Panc1 (cell line): ENCODE results near the gene SCAP. TPM values are rescaled to one million over a fixed set of nuclear protein-coding genes. Genes with fewer than 3 reads are reported as not detected.
"Not testable (repeated sequence)": the region's sequence is repeated elsewhere in the genome, so short reads cannot be mapped to it uniquely, and the experiment has no call there.

Experiments used
- ATAC-seq: fragments of 200-7000 bp; cut with Tn5 transposase; 2 replicates; pipeline ENCODE4 v1.9.1; 2020; ENCODE audit warnings: mild to moderate bottlenecking, moderate library complexity
- BruUV-seq: library from RNA; stranded (reverse); fragments of 400-500 nt; replicated peaks from 2 replicates; lab custom pipeline; 2021; lab: Mats Ljungman, UMichigan
- CTCF ChIA-PET: fragments of 300-600 bp; sonication (Branson Sonifier 250); formaldehyde crosslinking; loops from one replicate; lab custom pipeline; 2022; ENCODE audit warnings: antibody characterized with exemption; lab: Charles Lee
- POLR2A ChIA-PET: fragments of 300-600 bp; sonication (Branson Sonifier 250); formaldehyde crosslinking; loops from one replicate; lab custom pipeline; 2022; ENCODE audit warnings: antibody characterized with exemption; lab: Charles Lee
- DNase-seq: peaks from one replicate; pipeline ENCODE4 v3.0.0-alpha.2; 2010; ENCODE audit warnings: low read depth, low spot score
- H3K27ac ChIP-seq: 2 replicates; pipeline ENCODE4 v1.5.1; 2011; ENCODE audit warnings: mild to moderate bottlenecking, low read length, inconsistent platforms
- H3K27me3 ChIP-seq: fragments of 200-500 bp; sonication (Bioruptor generic); 2 replicates; pipeline ENCODE4 v1.6.0; 2014; ENCODE audit warnings: low read length, inconsistent platforms; ENCODE audit not compliant: control insufficient read depth, insufficient read depth
- H3K36me3 ChIP-seq: fragments of 200-500 bp; sonication (Bioruptor generic); 2 replicates; pipeline ENCODE4 v1.5.1; 2014; ENCODE audit warnings: inconsistent platforms, mild to moderate bottlenecking, low read length, moderate library complexity; ENCODE audit not compliant: control insufficient read depth, insufficient read depth
- H3K4me1 ChIP-seq: 2 replicates; pipeline ENCODE4 v1.5.1; 2011; ENCODE audit warnings: inconsistent platforms, mild to moderate bottlenecking, low read length, moderate library complexity; ENCODE audit not compliant: control insufficient read depth, insufficient read depth
- H3K4me3 ChIP-seq, 2 experiments: 2 replicates each; pipeline ENCODE4 v1.5.1; 2011 to 2012; ENCODE audit warnings: low read depth in 2 of 2, low read length in 2 of 2, mild to moderate bottlenecking in 2 of 2, inconsistent platforms in 1 of 2, moderate library complexity in 1 of 2
- H3K9me3 ChIP-seq: fragments of 200-500 bp; sonication (Bioruptor generic); 2 replicates; pipeline ENCODE4 v1.5.1; 2014; ENCODE audit warnings: low read depth, mild to moderate bottlenecking, inconsistent platforms, low read length, moderate library complexity; ENCODE audit not compliant: control insufficient read depth, insufficient read depth
- POLR2AphosphoS5 ChIP-seq: IDR thresholded peaks from 2 replicates; pipeline ENCODE4 v1.6.1; 2012; ENCODE audit warnings: mild to moderate bottlenecking, low read depth, low read length, moderate library complexity
- SIN3A ChIP-seq: IDR thresholded peaks from 2 replicates; pipeline ENCODE4 v1.6.1; 2012; ENCODE audit warnings: low read depth, mild to moderate bottlenecking, low read length, moderate library complexity, borderline replicate concordance; ENCODE audit not compliant: insufficient read depth
- TCF7L2 ChIP-seq: IDR thresholded peaks from 2 replicates; pipeline ENCODE4 v1.6.1; 2011; ENCODE audit warnings: mild to moderate bottlenecking, low read depth, low read length, inconsistent platforms
- in situ Hi-C: cut with HindIII; loops from 2 replicates; pipeline ENCODE4 v1.10.0; 2016; ENCODE audit warnings: low sequenced_read_pairs, low pct_unique_long_range_greater_than_20kb
- intact Hi-C: fragments of 100-400 bp; cut with micrococcal nuclease; formaldehyde crosslinking; loops from one replicate; pipeline ENCODE4 v1.10.0; 2022; ENCODE audit not compliant: unreplicated experiment
- total RNA-seq: library from RNA; stranded (reverse); gene quantifications from one replicate; pipeline ENCODE4 v1.2.1, GENCODE V29; 2021; ENCODE audit not compliant: unreplicated experiment
- TF ChIP-seq, protein P1 (sequence below): fragments of 450-650 bp; IDR thresholded peaks from 2 replicates; pipeline ENCODE4 v1.5.1; 2017; ENCODE audit warnings: mild to moderate bottlenecking
- TF ChIP-seq, protein P2 (sequence below), 2 experiments: IDR thresholded peaks; 2 replicates each; pipeline ENCODE4 v1.6.1; 2011 to 2012; ENCODE audit warnings: low read depth in 2 of 2, control low read depth in 1 of 2, low read length in 1 of 2, mild to moderate bottlenecking in 1 of 2, moderate library complexity in 1 of 2; ENCODE audit not compliant: insufficient read depth in 1 of 2

SCAP gene
- total RNA-seq, 1 experiment from 2014 or later: 49.7 TPM

DNA sequence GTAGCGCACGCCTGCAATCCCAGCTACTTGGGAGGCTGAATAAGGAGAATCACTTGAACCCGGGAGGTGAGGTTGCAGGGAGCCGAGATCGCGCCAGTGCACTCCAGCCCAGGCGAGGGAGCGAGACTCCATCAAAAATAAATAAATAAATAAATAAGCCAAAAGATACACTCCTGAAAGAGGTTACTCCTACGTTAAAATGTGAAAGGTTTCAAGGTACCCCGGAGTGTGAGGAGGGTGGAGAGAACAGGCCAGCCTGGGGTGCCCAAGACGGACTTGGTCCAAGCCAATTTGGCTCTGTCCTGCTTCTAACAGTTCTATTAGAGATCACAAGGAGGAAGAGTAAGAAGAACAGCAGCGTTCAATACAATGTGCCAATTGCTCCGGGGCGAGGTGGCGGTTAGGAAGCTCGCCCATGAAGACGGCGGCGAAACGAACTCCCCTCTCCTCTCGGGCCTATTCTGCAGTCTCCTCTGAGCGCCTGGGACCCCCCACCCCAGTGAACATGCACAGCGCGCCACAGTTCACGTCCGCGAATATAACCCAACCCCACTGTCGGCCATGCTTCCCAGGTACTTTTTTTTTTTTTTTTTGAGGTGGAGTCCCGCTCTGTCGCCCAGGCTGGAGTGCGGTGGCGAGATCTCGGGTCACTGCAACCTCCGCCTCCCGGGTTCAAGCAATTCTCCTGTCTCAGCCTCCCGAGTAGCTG lies 36.8 kb upstream of the SCAP start:
- intact Hi-C loops: no loop called here
- POLR2A ChIA-PET: interaction anchor here (0.6 kb wide), 1 partner anchor 184 kb away, joined by 6 read pairs; no protein-coding TSS in a partner anchor
- no peaks in the 10 kb centered on the region; the same call in 1 of the 2 replicates for H3K36me3 ChIP-seq
- no peaks in the 10 kb centered on the region for H3K9me3 ChIP-seq
- BruUV-seq: TSS peak; percentile 69
- H3K27me3 ChIP-seq: no peaks in the 10 kb centered on the region
- peak overlapping the region; percentile 65 to 79 for H3K4me3 ChIP-seq
- ATAC-seq (no peak), DNase-seq (no peak)
- TF ChIP-seq TCF7L2: no peak
- TF ChIP-seq, protein P1, sequence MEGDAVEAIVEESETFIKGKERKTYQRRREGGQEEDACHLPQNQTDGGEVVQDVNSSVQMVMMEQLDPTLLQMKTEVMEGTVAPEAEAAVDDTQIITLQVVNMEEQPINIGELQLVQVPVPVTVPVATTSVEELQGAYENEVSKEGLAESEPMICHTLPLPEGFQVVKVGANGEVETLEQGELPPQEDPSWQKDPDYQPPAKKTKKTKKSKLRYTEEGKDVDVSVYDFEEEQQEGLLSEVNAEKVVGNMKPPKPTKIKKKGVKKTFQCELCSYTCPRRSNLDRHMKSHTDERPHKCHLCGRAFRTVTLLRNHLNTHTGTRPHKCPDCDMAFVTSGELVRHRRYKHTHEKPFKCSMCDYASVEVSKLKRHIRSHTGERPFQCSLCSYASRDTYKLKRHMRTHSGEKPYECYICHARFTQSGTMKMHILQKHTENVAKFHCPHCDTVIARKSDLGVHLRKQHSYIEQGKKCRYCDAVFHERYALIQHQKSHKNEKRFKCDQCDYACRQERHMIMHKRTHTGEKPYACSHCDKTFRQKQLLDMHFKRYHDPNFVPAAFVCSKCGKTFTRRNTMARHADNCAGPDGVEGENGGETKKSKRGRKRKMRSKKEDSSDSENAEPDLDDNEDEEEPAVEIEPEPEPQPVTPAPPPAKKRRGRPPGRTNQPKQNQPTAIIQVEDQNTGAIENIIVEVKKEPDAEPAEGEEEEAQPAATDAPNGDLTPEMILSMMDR: no peak
- TF ChIP-seq, protein P2, sequence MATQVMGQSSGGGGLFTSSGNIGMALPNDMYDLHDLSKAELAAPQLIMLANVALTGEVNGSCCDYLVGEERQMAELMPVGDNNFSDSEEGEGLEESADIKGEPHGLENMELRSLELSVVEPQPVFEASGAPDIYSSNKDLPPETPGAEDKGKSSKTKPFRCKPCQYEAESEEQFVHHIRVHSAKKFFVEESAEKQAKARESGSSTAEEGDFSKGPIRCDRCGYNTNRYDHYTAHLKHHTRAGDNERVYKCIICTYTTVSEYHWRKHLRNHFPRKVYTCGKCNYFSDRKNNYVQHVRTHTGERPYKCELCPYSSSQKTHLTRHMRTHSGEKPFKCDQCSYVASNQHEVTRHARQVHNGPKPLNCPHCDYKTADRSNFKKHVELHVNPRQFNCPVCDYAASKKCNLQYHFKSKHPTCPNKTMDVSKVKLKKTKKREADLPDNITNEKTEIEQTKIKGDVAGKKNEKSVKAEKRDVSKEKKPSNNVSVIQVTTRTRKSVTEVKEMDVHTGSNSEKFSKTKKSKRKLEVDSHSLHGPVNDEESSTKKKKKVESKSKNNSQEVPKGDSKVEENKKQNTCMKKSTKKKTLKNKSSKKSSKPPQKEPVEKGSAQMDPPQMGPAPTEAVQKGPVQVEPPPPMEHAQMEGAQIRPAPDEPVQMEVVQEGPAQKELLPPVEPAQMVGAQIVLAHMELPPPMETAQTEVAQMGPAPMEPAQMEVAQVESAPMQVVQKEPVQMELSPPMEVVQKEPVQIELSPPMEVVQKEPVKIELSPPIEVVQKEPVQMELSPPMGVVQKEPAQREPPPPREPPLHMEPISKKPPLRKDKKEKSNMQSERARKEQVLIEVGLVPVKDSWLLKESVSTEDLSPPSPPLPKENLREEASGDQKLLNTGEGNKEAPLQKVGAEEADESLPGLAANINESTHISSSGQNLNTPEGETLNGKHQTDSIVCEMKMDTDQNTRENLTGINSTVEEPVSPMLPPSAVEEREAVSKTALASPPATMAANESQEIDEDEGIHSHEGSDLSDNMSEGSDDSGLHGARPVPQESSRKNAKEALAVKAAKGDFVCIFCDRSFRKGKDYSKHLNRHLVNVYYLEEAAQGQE (IDR thresholded peaks at IDR 0.05; ENCODE audit: insufficient read depth in 1 of 2, low read depth in 2 of 2, low read length in 1 of 2): no peak
- no peak for TF ChIP-seq SIN3A
- no peak for TF ChIP-seq POLR2AphosphoS5
- CTCF ChIA-PET: no interaction called here
- in situ Hi-C loops: no loop called here
- peak overlapping the region; percentile 93 for H3K27ac ChIP-seq
- H3K4me1 ChIP-seq: peaks cover 7% of the 10 kb centered on the region

DNA sequence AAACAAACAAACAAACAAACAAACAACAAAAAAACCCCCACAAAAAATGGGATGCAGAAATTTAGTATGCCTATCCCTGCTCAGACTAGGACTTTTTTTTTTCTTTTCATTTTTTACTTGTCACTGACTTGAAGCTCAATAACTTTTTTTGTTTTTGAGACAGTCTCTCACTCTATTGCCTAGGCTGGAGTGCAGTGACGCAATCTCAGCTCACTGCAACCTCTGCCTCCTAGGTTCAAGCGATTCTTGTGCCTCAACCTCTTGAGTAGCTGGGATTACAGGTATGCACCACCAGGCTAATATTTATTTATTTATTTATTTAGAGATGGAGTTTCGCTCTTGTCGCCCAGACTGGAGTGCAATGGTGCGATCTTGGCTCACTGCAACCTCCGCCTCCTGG lies 29.5 kb upstream of the SCAP start:
- ATAC-seq, H3K36me3 ChIP-seq, CTCF ChIA-PET: not testable (repeated sequence)

DNA sequence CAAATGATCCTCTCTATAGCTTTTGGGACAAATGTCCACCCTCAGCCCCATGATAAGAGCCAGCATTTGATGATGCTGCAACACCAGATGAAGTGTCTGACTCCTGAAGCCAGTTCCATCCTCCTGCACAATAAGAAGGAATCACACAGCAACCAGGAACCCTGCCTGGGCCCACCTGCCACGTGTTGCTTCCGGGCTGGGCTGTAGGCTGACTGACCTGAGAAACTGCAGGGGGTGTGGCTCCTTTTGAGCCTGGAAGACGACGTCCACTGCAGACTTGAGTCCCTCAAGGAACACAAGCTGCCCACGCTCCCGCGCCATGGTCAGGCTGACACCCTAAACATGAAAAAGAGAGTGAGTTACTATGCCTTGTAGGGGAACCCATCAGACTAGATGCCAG lies 28.4 kb upstream of the SCAP start:
- Histone ChIP-seq H3K27me3 (no peaks in the 10 kb centered on the region), H3K4me3 (no peak overlapping the region), H3K9me3 (no peaks in the 10 kb centered on the region), H3K4me1 (no peaks in the 10 kb centered on the region), H3K27ac (no peak overlapping the region), H3K36me3 (no peaks in the 10 kb centered on the region)
- BruUV-seq: no TSS peak
- ATAC-seq: no peak
- in situ Hi-C loops: no loop called here
- intact Hi-C loops: no loop called here
- TF ChIP-seq TCF7L2: no peak
- TF ChIP-seq, protein P1: no peak
- TF ChIP-seq, protein P2 (IDR thresholded peaks at IDR 0.05; ENCODE audit: insufficient read depth in 1 of 2, low read depth in 2 of 2, low read length in 1 of 2): no peak
- TF ChIP-seq POLR2AphosphoS5: no peak
- no peak for TF ChIP-seq SIN3A
- POLR2A ChIA-PET: no interaction called here
- CTCF ChIA-PET: no interaction called here
- no peak for DNase-seq

More for the DNA sequence above, 29.5 kb upstream of the SCAP start:
- H3K9me3 ChIP-seq, H3K4me3 ChIP-seq, BruUV-seq, H3K27ac ChIP-seq, intact Hi-C loops, in situ Hi-C loops, POLR2A ChIA-PET, DNase-seq, H3K4me1 ChIP-seq, H3K27me3 ChIP-seq: not testable (repeated sequence)
